Amniotic stem cell (primary cell): ENCODE measurements around the gene HLTF.
"Not testable (repeated sequence)": the region's sequence is repeated elsewhere in the genome, so short reads cannot be mapped to it uniquely, and the experiment has no call there.

Experiments used
- DNase-seq: peaks from one replicate; lab custom pipeline; 2025; lab: John Stamatoyannopoulos, UW

Gene HLTF, protein sequence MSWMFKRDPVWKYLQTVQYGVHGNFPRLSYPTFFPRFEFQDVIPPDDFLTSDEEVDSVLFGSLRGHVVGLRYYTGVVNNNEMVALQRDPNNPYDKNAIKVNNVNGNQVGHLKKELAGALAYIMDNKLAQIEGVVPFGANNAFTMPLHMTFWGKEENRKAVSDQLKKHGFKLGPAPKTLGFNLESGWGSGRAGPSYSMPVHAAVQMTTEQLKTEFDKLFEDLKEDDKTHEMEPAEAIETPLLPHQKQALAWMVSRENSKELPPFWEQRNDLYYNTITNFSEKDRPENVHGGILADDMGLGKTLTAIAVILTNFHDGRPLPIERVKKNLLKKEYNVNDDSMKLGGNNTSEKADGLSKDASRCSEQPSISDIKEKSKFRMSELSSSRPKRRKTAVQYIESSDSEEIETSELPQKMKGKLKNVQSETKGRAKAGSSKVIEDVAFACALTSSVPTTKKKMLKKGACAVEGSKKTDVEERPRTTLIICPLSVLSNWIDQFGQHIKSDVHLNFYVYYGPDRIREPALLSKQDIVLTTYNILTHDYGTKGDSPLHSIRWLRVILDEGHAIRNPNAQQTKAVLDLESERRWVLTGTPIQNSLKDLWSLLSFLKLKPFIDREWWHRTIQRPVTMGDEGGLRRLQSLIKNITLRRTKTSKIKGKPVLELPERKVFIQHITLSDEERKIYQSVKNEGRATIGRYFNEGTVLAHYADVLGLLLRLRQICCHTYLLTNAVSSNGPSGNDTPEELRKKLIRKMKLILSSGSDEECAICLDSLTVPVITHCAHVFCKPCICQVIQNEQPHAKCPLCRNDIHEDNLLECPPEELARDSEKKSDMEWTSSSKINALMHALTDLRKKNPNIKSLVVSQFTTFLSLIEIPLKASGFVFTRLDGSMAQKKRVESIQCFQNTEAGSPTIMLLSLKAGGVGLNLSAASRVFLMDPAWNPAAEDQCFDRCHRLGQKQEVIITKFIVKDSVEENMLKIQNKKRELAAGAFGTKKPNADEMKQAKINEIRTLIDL

DNA sequence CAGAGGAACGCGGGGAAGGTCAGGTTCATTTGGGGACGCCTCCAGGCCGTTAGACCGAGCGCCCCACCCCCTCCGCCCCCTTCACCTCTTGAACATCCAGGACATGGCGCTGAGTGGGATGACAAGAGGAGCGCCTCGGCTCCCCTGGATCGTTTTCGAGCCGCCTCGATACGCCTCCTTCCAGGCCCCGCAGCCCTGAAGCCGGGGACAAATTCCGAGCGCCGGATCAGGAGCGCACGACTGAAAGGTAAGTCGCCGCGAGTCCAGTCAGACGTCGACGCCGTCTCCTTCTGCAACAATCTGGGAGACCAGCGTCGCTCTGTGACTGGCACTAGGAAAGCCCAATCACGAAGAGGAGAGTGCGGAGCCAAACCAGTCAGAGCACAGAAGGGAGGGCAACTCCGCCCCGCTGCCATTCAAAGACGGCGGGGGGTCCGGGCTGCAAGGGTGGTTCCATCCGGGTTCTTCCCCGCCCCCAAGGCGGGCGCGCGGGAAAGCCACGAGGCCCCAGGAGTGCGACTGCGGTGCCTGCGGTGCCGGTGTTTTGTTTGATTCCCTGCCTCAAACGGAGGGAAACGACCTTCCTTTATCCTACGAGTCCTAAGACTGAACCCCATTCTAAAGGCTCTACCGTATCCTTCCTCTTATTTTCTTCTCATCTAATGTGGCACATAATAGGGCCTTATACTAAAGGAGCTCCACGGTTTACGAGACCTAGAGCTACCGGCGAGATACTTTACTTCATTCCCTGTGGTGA, at the start of gene HLTF:
Gene HLTF (minus strand): TSS at position 302 of the 757 bp plus-strand sequence. CDS start 197 bp downstream, at position 105.
- DNase-seq, result peak; percentile 84

DNA sequence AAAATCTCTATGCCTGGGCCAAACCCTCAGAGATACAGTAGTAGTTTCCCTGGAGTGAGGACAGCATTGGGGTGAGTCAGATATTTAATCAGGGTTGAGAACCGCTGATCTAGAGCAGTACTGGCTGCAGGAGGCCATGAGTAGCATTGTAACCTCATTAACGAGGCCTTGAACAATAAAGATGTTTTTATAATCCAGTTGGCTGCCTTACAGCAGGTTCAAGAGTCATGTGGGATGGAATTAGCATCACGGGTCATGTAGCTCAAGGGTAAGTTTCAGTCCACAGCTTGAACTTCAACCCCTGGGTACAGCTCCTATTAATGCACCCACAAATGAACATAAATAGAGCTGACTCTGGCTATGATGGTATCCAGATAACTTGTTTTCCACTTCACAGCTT, 48.2 kb upstream of the HLTF start:
- no peak for DNase-seq

DNA sequence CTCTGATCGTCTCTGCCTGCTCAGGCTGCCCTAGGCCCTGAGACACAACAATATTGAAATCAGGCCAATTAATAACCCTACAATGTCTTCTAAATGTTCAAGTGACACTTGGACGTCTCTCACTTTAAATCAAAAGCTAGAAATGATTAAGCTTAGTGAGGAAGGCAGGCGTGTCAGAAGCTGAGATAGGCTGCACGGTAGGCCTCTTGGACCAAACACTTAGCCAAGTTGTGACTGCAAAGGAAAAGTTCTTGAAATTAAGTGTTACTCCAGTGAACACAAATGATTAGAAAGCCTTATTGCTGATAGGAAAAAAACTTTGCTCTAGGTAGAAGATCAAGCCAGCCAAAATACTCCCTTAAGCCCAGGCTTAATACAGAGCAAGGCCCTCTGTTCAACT, 45.3 kb upstream of the HLTF start:
- no peak for DNase-seq

DNA sequence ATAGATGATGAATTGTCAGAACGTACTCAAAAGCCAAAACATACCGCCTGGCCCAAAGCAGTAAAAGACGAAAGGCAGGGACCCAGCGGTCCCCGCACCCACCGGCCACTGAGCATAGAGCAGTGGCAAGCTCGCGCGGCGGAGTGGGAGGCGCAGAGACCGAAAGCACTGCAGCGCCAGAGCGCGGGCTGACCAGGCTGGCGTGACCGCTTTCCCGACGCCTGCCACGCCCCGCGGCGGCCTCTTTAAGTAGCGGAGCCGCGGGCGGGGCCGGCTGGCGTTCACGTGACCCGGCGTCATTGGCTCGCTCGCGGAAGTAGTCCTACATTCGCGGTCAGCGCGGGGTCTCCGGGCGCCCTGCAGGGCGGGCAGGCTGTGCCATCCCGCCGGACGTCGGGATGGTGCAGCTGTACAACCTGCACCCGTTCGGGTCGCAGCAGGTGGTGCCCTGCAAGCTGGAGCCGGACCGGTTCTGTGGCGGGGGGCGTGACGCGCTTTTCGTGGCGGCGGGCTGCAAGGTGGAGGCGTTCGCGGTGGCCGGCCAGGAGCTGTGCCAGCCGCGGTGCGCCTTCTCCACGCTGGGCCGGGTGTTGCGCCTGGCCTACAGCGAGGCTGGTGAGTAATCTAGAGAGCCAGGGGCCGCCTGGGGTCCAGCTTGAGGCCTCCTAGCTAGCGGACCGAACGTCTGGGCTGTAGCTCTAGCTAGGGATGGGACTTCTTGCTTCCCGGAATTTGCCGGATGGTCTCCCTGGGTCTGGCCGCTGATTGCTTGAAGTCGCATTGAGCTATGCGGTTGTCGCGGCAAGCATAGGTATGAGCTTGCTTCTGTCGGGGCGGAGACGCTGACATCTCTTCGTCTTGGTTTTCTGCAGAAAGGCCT, 43.2 kb upstream of the HLTF start, which contains the start of gene HPS3:
Gene HPS3 (plus strand): TSS at position 313 of the 880 bp plus-strand sequence. CDS start 86 bp downstream, at position 399.
- DNase-seq, result peak; percentile 83

DNA sequence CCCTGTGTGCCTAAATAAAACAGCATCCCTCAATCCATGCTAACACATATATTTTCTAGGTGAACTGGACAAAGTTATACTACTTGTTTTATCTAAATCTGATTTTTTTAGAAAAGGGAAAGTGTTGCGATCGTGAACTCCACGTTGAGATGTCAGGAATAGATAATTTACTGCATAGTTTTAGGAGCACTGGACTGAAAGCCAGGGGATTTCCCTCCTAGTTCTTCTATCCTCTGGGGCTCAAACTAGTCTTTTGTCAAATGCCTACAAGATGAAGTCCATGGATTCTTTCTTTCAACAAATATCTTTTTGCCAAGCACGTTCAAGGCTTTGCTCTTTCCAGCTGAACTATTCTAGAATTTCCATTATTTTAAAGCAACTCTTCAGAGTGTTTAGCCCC, 42.5 kb upstream of the HLTF start:
- DNase-seq, result no peak

DNA sequence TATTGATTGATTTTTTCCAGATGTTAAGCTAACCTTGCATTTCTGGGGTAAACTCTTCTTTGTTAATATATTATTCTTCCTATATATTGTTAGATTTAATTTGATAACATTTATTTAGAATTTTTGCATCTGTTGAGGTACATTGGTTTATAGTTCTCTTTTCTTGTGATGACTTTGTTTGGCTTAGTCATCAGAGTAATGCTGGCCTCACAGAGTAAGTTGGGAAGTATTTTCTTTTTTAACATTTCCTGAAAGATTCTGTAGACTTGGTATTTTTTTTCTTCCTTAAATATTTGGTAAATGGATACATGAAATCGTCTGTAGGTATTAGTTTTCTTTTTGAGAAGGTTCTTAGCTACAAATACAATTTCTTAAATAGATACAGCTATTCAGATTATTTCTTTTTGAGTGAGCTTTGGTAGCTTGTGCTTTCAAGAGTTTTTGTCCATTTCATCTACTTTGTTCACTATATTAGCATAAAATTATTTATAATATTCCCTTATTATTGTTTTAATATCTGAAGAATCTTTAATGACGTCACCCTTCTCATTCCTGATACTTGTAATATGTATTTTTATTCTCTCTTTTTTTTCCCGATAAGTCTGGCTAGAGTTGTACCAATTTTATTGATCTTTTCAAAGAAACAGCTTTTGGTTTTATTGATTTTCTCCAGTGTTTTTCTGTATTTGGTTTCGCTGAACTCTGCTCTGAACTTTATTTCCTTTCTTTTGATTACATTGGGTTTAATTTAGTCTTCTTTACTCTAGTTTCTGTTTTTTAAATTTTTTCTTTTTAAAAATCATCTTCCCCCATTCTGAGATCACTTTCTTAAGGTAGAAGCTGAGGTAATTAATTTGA, 36.6 kb upstream of the HLTF start:
- DNase-seq, result no peak

DNA sequence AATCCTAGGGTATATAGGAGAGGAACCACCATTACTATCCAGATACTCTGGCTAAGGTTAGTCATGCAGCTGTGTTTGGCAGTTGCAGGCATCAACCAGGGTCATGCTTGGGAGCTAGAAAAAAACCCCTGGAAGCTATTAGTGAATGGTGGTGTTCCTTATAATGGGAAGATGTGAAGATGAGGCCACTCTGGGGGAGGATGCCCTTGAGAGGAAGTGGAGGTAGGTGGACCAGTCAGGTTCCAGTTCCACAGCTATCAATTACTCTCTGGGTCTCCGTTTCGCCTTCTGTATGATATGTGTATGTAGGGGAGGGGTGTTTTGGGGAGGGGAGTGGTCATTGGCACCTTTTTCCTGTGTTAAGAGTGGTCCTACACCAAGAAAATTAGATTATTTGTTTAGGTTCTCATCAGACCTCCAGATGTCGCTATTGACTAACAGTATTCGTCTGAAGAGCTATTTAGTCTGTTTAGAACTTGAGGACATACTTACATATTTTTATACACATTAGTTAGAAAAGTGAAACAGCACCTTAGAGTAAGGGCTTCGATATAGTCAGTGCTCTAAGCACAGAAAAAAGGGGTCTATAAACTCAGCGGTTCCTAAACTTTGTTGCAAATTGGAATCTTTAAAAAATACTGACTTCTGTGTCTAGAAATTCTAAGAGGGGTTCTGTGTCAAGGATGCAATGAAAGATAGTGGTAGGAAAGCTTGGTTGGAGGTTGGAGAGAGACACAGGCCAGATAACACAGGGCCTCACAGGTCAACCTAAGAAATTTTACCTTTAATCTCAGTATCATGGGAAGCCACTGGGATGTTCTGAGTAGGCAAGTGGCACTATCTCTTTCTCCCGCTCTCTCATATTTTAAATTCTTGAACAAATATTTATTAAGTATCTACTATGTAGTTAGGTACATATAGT, 34.0 kb upstream of the HLTF start:
- DNase-seq, result peak; percentile 37

DNA sequence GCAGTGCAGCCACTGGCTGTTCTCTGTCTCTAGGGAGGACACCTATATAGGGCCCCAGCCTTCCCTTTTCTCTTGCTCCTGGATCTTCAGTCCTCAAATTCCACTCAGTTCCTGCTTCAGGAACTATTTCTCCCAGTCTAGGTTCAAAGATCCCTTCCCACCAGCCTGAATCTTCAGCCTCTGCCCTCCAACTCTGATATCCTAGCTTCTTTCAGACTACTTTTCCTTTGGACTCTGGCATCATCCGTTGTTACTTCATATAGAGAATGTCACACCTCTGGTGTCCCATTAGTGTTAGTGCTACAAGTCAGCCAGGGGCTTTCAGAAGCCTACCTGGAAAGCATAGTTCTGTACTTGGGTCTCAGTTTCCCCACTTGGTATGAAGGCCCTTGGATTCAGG, 33.1 kb upstream of the HLTF start:
- no peak for DNase-seq

DNA sequence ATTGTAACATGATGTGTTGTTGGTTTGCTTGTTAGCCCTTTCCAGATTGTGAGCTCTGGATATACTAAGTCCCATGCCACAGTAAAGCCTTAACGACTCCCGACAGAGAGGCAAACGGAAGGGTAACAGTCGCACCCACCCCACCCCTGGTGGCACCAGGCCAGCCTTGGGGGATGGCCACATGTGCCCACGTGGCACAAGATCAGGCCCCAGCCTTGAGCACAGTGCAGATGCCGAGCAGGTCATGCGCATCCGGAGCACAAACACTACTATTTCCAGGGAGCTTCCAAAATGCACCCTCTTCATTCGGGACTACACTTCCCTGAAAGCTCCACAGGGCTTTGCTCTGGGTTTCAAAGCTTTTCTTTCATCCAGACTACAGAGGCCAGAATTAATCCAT, 32.4 kb upstream of the HLTF start:
- no peak for DNase-seq

DNA sequence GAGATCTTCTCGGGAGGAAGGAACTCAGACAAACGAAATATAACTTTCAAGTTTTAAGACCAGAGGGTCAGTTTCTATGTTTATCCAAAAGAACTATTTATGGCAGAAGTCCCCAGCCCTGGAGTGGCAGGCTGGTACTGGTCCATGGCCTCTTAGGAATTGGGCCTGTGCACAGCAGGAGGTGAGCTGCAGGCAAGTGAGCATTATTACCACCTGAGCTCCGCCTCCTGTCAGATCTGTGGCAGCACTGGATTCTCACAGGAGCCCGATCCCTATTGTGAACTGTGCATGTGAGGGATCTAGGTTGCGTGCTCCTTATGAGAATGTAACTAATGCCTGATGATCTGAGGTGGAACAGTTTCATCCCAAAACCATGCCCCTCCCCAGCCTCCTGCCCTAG, 28.8 kb upstream of the HLTF start:
- no peak for DNase-seq

DNA sequence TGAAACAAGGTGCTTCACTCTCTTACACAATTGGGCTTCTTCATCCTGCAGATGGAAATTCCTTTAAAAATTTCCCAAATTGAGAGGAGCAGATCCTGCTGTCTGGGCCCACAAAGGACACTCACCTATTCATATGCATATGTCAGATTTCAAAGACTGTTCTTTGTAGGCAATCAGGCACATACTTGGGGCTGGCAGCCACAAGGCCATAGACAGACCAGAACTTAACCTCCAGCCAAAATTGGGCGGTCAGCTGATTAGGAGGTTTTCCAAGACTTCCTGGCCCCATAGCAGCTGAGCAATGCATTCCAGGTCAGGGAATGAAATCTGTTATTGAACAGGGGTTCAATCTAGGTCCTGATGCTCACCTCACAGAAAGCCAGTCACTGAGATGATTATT, 28.1 kb upstream of the HLTF start:
- DNase-seq, result no peak

DNA sequence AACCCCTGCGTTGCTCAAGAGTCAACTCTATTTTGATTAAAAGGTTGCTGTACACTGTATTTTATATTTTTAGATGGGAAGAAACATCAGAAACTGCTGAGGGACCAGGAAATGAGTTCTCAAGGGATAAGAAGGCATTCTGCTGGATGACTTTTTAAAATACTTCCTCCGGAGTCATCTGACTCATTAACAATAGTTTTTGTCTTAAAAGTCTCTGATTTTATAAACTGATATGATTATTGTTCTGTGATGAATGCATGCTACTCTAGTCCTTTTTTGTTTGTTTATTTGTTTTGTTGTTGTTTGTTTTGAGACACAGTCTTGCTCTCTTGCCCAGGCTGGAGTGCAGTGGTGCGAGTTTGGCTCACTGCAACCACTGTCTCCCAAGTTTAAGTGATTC, 18.2 kb upstream of the HLTF start:
- no peak for DNase-seq

DNA sequence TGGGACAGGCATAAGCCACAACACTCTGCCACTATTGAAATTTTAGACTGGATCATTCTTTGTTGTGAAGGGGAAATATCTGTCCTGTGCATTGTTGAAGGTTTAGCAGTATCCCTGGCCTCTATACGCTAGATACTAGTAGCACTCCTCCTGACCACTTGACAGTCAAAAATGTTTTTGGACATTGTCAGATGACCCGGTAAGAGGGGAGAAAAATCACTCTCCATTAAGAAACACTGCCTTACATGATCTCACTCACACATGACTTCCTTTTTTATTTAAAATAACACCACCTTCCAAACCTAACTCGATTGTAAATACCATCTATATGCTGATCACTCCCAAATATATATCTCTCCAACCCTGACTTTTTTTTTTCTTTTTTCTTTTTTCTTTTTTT, 15.3 kb upstream of the HLTF start:
- no peak for DNase-seq

DNA sequence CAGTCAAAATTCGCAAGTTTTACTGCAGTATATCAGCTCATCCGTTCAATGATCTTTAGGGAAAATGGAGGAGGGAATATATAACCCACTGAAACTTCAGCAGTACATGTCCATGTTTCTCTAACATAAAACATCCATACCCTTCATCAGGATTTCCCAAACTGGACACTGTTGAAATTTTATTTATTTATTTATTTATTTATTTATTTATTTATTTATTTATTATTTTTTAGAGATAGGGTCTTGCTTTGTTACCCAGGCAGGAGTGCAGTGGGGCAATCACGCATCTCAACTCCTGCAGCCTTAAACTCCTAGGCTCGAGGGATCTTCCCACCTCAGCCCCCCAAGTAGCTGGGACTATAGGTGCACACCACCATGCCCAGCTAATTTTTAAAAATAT, 14.8 kb upstream of the HLTF start:
- DNase-seq, result no peak

DNA sequence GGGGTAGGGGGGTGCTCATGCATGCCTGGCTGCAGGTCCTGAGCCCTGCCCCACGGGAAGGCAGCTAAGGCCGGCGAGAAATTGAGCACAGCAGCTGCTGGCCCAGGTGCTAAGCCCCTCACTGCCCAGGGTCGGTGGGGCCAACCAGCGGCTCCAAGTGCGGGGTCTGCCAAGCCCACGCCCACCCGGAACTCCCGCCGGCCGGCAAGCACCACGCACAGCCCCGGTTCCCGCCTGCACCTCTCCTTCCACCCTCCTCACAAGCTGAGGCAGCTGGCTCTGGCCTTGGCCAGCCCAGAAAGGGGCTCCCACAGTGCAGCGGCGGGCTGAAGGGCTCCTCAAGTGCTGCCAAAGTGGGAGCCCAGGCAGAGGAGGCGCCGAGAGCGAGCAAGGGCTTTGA, 11.7 kb upstream of the HLTF start:
- not testable (repeated sequence) for DNase-seq

DNA sequence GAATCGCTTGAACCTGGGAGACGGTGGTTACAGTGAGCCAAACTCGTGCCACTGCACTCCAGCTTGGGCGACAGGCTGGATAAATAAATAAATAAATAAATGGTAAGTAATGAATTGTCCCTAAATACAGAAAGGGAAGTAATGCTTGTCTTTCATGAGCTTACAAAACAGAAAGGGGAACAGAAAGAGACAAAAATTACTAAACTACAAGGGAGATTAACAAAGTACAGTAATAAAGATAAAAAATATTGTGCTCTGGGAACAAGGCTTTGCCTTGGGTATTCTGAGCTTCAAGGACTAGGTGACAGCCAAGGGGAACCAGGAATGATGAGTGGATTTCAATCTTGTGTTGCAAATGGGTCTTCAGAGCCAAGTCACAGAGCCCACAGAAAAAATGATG, 9.2 kb upstream of the HLTF start:
- no peak for DNase-seq

DNA sequence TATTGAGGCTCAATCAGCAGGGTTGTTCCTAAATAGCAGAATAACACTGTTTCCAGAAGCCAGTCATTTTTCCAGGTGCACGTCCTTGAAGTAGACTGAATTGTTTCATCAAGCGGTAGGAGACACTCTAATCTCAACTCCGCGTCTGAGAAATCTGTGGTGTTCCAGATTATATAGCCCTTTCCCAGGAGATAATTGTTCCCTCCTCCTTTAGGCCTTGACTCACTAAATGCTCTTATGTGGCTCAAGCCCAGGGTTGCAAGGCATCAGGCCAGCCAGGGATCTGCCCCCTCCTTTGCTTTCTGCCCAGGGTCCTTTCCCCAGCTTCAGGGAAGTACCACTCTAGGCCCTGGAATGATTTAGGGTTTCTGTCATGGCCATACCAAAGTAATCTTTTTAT, 5.7 kb upstream of the HLTF start:
- DNase-seq, result no peak

DNA sequence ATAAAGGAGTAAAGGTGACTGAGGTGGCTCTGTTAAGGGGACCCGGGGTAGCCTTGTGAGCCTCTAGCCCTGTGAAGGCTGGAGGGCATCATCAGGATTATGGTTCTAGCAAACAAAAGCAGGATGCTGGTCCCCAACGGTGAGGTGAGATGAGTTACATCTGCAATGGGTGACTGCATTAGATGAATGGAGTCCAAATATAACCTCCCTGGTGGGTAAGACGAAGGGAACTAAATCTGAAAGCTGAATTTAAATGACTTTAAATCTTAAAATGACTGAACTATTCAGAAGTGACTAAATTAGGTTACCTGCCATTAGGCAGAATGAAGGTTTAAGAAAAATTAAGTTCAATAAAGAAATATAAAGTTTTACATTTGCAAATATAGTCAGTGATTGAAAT, 4.6 kb upstream of the HLTF start:
- no peak for DNase-seq

DNA sequence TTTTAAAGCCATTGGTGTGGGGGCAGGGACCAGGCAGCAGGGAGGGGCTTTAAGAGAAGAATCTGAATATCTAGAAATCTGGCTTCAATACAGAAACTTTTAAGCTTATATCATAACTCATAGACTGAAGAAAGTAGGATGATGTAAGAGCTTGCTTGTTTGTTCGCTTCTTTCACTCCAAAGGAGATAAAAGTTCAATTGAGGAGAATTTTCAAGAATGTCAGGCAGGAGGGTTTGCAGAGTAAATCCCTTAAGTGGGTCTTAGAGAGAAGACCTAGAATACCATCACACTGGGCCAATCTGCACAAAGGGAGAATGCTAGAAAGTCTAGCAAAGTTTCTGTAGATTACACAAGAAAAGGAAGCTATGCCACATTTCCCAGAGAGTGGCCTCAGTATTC, 4.1 kb upstream of the HLTF start:
- DNase-seq, result no peak
